SK-N-MC (cell line): ENCODE measurements around the gene ZNF467.

Experiments used
- EZH2 ChIP-seq: fragments of 200-600 bp; sonication (generic); IDR thresholded peaks from one replicate; pipeline ENCODE4 v1.6.1; 2017; ENCODE audit warnings: antibody characterized with exemption
- POLR2AphosphoS5 ChIP-seq: IDR thresholded peaks from 2 replicates; pipeline ENCODE4 v1.6.1; 2012; ENCODE audit warnings: mild to moderate bottlenecking, low read depth, low read length, borderline replicate concordance

DNA sequence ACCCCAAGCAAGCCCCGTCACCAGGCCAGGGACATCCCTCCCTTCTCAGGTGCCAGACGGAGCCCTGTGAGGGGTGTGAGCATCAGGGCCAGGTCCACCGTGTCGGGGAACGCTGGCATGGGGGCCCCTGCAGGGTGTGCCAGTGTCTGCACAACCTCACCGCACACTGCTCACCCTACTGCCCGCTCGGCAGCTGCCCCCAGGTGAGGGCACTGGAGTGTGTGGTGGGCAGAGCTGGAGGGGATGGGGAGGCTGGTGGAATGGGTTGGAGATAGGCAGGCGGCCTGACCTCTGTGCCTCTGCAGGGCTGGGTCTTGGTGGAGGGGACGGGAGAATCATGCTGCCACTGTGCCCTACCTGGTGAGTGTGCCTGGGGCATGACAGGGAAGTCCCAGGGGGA, 19.9 kb upstream of the ZNF467 start:
- TF ChIP-seq EZH2 (no peak), POLR2AphosphoS5 (no peak)
